GM12872 (cell line): ENCODE results near the gene GAB3.

Experiments used
- TF ChIP-seq, protein P1 (sequence below): IDR thresholded peaks from 3 replicates; pipeline ENCODE4 v1.5.1; 2011; ENCODE audit warnings: low read depth, mild to moderate bottlenecking, low read length, moderate library complexity; ENCODE audit not compliant: insufficient read depth

GAB3 gene

DNA sequence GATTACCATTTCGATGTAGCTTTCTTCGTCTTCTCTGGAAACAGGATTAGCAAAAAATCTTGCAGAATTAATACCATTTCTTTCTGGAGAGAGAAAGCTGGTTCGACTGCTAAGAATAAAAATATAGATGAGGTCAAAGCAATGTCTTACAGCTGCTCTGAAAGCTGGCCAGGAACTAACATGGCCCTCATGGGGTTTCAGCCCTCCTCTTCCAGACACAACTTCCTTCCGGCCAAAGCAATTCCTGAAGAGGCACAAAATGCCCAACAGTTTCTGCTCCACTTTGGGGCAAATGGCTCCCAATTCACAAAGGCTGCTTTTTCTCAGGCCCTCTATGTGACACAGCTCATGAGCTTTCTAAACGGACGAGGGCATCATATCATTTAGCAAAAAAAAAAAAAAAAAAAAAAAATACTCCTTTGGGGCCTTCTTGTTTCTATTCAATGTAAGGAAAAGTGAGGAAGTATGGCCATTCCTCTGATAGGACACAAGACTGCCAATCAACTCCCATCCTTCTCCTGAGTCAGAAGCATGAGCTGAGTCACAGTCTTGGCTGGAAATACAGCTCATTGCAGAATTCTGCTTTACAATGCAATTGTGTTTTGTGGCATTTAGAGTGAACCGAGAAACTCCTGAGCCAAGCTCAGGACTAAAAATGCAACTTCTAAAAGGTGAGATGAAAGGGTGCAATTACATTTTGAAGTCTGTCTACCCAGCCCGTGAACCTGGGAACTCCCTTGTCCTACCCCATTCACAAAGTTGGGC lies 54.8 kb downstream of the GAB3 start:
- TF ChIP-seq, protein P1, sequence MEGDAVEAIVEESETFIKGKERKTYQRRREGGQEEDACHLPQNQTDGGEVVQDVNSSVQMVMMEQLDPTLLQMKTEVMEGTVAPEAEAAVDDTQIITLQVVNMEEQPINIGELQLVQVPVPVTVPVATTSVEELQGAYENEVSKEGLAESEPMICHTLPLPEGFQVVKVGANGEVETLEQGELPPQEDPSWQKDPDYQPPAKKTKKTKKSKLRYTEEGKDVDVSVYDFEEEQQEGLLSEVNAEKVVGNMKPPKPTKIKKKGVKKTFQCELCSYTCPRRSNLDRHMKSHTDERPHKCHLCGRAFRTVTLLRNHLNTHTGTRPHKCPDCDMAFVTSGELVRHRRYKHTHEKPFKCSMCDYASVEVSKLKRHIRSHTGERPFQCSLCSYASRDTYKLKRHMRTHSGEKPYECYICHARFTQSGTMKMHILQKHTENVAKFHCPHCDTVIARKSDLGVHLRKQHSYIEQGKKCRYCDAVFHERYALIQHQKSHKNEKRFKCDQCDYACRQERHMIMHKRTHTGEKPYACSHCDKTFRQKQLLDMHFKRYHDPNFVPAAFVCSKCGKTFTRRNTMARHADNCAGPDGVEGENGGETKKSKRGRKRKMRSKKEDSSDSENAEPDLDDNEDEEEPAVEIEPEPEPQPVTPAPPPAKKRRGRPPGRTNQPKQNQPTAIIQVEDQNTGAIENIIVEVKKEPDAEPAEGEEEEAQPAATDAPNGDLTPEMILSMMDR: no peak

DNA sequence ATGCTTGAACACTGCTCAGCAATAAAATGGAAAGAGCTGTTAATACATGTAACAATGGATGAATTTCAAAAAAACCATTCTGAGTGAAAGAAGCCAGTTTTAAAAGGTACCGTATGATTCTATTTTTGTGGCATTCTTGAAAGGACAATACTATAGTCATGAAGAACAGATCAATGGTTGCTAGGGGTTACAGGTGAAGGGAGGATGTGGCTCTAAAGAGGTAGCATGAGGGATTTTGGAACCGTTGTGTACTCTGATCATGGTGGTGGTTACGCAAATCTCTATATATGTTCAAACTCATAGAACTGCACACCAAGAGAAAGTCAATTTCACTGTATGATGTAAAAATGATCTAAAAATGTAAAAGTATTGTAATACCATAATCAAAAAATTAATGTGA lies 57.5 kb downstream of the GAB3 start:
- TF ChIP-seq, protein P1: no peak

GRCh38 chrX:154661899-154662298 lies 89.0 kb downstream of the GAB3 start:
- TF ChIP-seq, protein P1: no peak

GRCh38 chrX:154661170-154661569 lies 89.7 kb downstream of the GAB3 start:
- TF ChIP-seq, protein P1: no peak

DNA sequence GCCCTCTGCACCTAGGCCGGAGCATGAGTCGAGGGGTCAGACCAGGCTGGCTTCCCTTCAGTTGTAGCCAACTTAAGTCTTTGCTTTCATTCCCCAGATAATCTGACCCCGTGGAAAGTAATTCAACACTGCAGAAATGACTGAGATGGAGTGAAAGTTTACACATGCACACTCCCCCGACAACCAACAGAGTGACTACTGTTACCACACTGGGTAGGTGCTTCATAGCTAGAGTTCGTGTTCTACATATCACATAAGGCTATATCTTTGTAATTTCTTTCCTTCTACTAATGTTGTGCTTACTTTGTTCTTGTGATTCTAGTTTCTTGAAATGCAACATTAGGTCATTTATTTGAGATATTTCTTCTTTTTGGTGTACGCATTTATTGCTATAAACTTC lies 90.3 kb downstream of the GAB3 start:
- TF ChIP-seq, protein P1: no peak

- TF ChIP-seq, protein P1: no peak
Measured at GRCh38 chrX:154658957-154659356, 91.9 kb downstream of the GAB3 start.

- TF ChIP-seq, protein P1: no peak
Measured at GRCh38 chrX:154658187-154658586, 92.7 kb downstream of the GAB3 start.
